CD4-positive, alpha-beta T cell treated with Interleukin-1 beta for 1 hour (primary cell): ENCODE measurements around the gene LRRC38.

Experiments
- DNase-seq, 2 donors: peaks; one replicate each; pipeline ENCODE4 v3.0.0-alpha.2; 2020 to 2022

LRRC38 gene

DNA sequence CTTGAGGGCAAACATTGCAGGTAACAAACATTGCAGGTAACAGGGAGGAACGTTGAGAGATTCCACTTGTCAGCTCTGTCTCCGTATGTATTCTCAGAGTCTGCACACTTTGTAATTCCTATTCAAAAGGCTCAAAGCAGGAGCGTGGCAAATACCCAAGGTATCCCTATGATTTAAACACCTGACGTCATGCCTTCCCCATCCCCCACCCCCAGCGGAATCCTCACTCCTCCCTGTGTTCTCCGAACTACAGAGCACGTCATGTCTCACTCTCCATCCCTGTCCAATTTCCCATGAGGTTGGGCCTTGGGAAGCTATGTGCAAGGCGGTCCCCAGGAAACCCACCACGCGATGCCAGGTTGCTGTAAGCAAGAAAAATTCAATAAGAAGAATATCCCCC lies 2.8 kb upstream of the LRRC38 start:
- DNase-seq: no peak

DNA sequence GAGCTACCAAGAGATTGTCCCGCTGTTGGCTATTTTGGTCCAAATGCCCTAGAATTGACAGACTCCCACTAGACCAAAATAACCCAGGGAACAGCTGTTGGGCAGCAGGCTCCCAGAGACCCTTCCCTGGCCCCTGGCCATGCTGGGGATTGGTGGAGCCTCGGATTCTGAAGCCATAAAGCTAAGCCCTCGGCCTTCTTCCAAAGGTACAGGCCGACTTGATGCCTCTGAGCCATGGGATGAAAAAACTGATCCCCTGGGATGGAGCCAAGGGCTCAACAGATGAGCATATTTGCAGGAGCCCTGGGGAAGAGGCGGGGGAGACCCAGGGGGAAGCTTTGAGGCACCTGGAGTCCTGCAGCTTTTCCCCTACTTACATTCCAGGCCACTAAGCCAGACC lies 1.0 kb upstream of the LRRC38 start:
- no peak for DNase-seq

DNA sequence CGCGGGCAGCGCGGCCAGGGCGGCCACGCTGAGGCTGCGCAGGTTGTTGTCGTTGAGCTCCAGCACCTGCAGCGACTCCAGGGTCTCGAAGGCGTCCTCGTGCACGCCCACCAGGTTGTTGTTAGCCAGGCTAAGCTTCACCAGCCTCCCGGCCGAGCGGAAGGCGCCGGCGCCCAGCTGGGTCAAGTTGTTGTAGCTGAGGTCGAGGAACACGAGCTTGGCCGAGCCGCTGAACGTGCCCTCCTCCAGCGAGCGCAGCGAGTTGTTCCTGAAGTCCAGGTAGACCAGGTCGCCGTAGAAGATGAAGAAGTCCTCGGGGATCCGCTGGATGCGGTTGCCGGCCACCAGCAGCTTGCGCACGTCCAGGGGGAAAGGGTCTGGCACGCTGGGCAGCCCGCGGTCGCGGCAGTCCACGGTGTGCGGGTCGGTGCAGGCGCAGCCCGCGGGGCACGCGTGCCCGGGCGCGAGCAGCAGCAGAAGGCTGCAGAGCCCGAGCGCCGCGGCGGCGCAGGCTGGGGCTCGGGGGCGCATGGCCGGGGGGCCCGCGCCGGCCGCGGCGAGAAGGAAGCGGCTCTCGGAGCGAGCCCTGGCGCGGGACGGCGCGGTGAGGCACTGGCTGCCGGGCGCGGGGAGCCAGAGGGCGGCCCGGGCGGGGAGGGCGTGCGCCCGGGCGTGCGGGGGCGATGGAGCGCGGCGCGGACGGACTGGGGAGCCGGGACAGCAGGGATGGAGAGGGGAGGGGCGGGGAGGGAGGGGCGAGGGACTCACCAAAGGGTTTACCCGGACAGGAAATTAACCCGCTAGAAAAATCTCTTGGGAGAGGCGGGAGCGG lies 524 bp downstream of the LRRC38 start:
- DNase-seq: no peak

DNA sequence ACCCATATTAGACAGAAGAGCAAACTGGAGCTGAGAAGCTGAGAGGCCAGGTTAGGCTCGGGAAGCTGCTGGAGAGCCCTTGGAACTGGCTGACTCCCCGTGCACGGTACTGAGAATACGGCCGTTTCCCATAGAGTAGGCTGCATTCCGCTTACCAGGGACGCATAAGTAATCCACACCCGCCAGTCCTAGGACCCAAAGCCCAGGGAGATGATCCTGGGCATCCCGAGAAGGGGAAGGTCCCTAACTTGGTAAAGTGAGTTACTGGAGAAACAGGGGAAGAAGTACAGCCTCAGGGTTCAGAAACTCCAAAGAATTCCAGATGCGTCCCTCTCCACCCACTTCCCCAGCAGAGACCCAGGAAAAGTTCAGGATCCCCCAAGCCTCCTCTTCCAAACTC lies 1.3 kb downstream of the LRRC38 start:
- DNase-seq: no peak

DNA sequence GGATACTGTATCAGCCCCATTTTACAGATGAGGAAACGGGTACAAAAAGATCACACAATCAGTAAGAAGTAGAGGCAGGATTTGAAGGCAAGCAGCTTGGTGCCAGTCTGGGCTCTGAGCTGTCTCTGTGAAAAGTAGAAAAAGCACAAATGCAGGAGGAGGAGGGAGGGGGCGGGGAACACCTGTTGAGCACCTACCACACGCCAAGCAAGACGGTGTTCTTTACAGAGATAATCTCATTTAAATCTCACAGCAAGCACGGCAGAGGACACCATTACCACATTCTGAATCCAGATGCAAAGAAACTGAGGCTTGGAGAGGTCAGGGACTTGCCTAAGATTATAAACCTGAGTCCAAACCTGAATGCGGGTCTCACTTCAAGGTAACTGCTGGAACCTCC lies 3.3 kb downstream of the LRRC38 start:
- DNase-seq: no peak

DNA sequence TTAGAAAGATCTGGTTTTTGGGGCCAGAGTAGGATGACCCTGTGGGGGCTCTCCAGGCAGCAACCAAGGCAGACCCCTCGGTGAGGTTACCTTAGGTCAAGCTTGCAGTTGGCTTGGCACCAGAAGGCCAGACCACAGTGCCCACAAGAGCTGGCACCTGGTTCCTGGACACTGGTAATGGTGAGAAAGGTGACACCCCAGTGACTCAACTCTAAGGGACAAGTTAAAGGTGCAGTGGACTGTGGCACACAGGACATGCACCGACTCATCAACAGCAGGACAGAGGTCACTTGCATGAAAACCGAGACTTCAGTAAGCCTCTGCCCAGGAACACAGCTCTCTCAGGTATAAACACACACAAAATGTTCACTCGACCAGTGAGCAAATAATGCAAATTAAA lies 6.7 kb downstream of the LRRC38 start:
- DNase-seq: no peak

DNA sequence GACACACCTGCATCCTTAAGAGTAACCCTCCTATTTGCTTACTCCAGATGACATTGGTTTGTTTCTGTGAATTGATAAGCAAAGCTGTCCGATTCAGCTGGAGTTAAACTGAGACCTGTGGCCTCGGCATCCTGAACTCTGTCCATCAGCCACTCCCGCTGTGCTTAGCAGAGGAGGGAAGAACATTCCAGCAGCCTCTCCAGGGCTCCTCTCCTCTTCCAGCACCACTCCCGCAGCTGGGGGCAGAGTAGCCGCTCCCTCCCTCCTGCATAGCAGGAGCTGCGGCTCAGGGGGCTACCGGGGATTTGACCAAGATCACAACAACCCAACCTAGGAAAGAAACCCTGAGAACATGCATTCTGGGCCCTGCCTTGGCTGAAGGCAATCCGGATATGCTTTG lies 8.8 kb downstream of the LRRC38 start:
- no peak for DNase-seq

DNA sequence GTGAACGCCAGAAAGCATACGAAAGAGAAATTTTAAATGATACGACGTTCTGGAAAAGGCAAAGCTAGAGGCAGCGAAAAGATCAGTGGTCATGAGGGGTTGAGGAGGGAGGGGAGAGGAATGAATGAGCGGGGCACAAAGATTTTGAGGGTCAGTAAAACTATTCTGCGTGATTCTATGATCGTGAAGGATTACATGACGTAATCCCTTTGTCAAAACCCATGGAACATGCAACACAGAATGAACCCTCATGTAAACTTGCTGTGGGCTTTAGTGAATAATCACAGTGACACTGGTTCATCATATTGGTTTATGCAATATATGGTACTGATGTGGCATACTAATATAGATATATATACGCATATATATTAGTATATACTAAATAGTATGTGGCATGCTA lies 13.0 kb downstream of the LRRC38 start:
- no peak for DNase-seq

DNA sequence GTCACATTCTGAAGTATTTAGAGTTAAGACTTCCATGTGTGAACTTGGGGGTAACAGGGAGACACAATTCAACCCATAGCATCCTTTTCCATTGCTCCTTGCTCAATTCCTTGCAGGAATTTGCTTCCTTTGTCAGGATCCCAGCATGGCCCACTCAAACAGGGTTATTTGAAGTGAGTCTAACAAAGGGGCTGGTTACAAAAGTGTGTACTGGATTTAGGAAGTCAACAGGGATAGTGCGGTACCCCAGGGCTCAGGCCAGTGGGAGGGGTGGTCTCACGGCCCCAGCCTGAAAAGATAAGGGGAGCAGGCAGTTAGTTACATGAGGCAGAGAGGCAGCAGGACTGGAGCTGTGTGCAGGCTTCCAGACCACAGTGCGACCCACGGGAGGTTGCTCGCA lies 14.4 kb downstream of the LRRC38 start:
- no peak for DNase-seq

DNA sequence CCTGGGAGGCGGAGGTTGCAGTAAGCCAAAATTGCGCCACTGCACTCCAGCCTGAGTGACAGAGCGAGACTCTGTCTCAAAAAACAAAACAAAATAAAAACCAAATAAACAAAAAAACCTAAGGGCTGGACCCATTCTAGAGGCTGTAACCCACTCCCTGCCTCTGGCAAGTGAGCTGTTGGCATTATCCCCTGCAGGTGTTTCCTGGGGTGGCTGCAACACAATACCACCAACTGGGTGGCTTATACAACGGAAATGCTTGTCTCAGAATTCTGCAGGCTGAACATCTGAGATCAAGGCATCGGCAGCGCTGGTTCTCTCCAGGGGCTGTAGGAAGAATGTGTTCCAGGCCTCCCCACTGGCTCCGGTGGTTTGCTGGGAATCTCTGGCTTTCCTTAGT lies 15.2 kb downstream of the LRRC38 start:
- DNase-seq: no peak

DNA sequence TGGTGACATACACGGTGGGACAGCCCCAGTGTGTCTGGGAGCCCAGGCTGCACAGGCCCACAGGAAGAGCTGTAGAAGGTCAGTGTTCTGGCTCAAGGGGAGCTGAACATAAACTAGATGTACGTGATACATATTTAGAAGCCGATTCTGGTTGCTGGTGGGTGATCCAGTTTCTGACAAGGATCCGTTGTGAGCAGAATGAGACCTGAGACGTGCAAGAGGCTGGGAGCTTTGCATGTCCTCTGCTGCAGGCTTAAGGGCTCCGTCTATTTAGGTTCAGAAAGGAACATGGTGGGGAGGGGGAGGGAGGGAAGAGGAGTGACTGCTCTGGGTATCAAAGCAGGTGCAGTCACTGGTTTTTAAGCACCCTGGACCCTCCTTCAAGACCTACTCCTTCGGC lies 18.6 kb downstream of the LRRC38 start:
- DNase-seq: no peak

DNA sequence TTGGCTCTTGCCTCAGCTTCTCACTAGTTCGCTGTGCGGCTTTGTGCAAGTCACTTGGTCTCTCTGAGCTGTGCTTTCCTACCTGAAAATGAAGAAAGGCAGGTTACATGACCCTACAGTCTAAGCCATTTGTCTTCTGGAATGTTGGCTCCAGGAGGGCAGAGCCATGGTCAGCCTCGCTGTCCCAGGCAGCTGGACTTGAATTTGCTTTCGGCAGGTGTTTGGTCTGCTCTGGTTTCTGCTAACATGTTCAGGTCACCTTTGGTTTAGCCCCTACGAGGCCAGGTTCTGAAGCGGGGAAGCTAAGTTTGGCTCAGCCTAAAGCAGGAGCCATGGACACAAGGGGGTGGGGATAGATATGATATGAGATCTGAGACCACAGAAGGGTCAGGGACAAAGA lies 19.1 kb downstream of the LRRC38 start:
- DNase-seq: no peak

DNA sequence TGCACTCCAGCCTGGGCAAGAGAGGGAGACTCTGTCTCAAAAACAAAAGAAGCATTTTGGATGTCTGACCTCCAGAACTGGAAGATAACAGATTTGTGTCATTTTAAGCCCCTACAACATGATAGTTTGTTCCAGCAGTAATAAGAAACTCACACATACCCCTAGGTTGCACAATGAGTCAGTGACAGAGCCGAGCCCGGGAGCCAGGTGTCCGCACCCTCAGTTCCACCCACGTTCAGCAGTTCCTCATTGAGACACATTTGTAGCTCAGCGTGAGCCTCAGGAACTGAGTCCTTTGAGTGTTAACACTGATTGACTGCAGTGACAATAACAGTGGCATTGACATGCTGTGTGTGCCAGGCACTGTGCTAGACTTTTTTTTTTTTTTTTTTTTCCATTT lies 19.8 kb downstream of the LRRC38 start:
- DNase-seq: no peak

DNA sequence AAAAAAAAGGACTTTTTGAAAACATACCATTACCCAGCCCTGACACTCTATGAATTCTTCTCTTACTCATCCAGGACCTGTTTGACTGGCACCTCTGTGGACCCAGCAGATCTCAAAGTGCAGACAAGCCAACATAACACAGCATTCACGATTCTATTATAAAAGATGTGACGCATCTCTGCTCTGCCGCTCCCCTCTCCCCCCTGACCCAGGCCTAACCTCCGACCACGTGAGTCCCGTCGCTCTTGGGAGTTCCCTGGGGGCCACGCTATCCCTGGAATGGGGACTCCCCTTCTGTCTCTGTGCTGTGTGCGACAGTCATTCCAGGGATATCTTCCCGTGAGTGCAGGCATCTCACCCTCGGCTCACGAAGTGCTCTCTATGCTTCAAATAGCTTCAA lies 21.1 kb downstream of the LRRC38 start:
- no peak for DNase-seq

DNA sequence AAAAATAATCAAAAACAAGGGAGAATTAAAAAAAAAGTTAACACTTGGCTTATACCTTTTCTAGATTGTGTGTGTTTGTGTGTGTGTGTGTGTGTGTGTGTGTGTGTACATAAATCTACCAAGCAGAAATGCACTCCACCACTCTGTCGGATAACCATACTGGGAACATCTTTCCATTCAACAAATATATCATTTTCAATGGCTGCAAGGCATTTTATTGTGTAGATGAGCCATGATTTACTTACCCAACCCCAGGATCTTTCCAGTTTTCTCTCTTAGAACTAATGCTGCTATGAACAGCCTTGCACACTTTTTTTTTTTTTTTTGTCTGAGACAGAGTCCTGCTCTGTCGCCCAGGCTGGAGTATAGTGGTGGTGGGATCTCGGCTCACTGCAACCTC lies 25.8 kb downstream of the LRRC38 start:
- DNase-seq: no peak

DNA sequence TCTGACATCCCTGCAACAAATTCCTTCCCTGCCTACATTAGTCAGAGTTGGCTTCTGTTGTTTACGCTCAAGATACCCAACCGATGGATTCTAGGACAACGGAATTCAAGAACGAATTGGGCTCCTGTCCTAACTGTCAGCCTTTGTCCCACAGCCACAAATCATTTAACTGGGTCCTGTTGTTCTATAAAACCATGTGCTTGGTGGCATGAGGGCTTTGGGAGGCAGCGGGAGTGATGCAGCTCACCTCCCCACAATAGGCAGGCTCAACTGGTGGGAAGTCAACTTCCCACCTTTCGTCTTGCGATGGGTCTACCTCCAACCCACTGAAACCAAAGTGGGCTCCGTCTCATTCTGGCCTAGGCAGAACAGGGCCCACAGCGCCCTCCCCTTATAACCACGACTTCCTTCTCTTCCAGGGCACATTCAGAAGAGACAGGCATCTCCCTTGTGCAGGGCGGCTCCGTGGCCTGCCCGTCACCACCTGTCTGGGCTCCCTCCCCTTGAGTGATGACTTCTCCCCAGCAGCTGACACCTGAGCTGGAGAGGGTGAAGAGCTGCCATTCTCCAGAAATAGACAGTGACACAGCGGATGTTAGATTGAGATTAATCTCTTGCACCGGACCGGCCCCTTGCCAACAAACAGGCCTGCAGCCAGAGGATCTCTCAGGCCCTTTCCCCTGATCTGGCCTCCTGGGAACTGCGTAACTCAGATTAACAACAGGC lies 26.5 kb downstream of the LRRC38 start:
- no peak for DNase-seq

DNA sequence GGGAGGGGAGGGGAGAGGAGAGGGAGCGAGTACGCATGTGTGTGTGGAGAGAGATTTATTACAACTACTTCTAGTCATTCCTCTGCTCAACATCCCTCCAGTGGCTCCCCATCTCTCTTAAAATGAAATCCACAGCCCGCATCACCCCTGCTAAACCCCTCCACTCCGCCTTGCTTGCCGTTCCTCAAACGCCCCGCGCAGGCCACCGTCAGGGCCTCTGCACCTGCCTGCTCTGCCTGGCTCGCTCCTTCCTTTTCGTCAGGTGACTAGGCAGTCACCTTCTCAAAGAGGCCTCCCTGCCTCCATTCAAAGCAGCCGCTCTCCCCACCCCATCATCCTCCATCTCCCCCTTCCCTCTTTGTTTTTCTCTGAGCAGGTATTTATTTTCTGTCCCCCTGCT lies 29.9 kb downstream of the LRRC38 start:
- no peak for DNase-seq

DNA sequence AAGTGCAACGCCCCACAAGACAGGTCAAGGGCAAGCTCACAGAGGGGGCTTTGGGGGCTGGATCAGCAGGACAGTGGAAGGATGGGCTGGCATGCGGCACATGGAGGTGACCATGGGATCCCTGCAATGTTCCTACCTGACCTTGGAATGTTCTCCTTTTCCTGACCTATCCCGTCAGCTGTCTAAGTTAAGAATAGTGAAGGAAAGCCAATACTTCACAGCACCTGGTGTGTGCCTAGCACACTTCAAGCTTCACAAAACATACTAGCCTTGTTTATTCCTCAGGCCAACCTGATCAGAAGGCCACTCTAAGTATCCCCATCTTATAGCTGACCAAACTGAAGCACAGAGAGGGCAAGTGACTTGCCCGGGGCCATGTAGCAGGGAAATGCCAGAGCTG lies 31.2 kb downstream of the LRRC38 start:
- no peak for DNase-seq

DNA sequence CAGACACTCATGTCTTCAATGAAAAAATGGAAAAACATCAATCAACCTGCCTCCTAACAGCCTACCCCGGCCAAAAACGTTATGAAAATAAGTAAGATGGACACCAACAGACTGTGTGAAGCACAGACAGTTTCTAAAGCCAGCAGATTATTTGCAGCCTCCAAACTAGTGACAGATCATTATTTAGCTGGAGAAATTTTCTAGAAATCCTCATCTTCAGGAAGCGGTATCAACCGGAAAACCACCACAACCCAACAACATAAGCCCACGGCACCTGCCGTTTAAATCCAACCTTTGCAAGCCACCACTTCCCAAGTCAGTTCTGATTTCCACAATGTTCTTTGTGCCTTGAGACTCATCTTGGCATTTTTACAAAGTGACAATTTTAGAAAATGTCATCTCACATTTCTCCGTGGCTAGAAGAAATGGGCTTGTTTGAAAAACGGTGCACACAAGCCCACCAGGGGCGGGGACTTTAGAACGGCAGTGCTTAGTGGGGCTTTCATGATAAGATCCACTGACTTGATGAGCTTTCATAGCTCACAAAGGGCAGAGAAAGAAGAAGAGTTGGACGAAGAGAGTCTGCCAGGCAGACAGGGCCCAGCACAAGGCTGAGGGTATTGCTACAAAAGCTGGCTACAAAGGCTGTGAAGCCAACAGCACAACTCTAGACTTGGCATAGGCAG lies 34.5 kb downstream of the LRRC38 start:
- no peak for DNase-seq

DNA sequence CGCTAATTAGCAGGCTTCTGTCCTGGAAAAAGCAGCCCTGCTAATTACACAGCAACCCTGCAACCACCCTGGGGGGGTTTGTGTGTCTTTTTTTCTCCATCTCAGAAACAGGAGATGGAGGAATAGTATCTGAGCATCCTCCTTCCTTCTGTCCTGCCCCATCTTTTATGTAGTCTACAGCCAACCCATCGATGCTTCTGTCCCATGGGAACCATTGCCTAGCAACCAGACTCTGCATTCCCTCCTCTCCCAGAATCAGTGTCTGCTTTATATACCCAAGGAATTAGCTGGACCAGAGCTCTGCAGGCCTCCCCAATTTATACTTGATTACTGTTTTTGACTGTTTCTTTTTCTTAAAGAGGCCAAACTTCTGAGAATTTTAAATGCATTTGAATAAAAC lies 35.1 kb downstream of the LRRC38 start:
- DNase-seq: no peak

DNA sequence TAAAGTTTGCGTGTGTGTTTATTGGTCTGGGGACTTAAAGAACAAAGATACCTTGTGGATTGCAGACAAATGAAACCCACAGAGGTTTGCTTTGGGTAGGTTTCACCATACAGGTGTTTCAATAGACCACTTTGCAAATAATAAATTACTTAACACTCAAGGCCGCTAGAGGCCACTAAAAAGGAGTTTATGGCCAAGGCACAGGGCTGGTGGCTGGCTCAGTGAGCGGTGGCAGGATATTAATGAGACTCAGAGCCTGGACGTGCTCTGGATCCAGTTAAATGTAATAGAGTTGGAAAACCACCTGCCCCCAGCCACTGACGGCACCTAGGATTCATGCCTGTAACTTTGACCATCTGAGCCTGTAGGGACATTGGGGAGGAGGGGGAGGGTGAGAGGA lies 44.5 kb downstream of the LRRC38 start:
- no peak for DNase-seq

DNA sequence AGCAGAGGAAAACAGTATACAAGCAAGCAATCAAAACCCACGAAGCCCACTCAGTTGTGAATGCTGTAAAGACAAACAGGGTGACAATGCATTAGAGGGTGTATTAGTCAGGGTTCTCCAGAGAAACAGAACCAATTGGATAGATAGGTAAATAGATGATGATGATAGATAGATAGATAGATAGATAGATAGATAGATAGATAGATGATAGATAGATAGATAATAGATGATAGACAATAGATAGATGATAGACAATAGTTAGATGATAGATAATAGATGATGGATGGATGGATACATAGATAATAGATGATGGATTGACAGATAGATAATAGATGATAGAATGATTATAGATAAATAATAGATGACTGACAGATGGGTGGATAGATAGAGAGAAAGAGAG lies 48.3 kb downstream of the LRRC38 start:
- no peak for DNase-seq

DNA sequence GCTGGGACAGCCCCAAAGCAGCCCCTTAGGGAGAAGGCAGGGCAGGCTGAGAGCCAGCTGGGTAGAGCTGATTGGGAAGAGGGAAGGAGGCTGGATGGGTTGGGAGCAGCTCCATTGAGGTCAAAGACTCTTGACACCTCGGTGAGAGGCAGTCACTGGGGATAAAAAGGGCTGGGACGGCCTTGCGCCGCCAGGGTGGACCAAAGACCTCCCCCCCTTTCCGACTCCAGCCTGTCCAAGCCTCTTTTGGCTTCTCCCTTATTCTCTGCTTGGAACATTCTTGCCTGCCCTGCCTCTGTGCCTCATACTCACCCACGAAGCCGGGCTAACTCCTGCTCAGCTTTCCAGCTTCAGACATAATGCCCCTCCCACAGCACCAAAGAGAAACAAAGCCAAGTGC lies 51.1 kb downstream of the LRRC38 start:
- no peak for DNase-seq

DNA sequence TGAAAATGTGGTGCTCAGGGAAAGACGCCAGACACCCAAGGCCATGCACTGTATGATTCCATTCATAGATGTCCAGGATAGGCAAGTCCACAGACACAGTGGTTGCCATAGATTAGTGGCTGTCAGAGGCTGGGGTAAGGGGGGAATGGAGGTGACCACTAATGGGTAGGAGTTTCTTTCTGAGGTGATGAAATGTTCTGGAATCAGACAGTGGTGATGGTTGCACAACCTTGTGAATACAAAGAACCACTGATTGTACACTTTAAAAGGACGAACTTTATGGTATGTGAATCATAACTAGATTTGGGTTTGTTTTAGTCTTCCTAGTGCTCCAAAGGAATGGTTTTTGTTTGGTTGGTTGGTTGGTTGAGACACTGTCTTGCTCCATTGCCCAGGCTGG lies 51.8 kb downstream of the LRRC38 start:
- DNase-seq: no peak
